Measurements from ENCODE around the gene MMP1. TPM values are rescaled to one million over a fixed set of nuclear protein-coding genes. Genes with fewer than 3 reads are reported as not detected.

The MMP1 gene
- total RNA-seq, 2 experiments from 2014 or later = not detected

DNA sequence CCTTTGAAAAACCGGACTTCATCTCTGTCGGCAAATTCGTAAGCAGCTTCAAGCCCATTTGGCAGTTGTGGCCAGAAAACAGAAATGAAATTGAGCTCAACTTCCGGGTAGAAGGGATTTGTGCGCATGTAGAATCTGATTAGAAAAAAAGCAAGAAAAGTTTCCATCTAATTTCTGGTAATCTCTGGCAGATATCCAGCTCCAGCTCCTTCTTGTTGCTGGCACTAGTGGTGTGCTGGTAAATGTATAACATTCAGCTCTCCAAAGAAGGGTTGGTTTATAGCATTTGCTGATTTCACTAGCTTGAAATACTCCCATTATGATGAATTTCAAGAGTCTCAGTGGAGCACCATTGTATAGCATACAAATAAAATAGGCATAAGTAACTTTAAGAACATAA lies 5.4 kb downstream of the MMP1 start:
- H3K36me3 ChIP-seq (ENCODE audit: insufficient read depth, low read length) = no peaks in the 10 kb centered on the region
- CTCF ChIA-PET = no interaction called here
- POLR2A ChIA-PET = no interaction called here
- no peaks in the 10 kb centered on the region for H3K4me1 ChIP-seq (ENCODE audit: insufficient read depth, low read length)
- no peak for DNase-seq
- no peaks in the 10 kb centered on the region for H3K9me3 ChIP-seq (ENCODE audit: control insufficient read depth in 1 of 2, insufficient read depth in 1 of 2, low read length in 2 of 2)
- no peak overlapping the region for H3K4me3 ChIP-seq (ENCODE audit: low read length)
- Mint-ChIP-seq H3K27me3 (peaks cover 6% of the 10 kb centered on the region), H3K4me3 (no peak overlapping the region), H3K27ac (no peak overlapping the region), H3K36me3 (ENCODE audit: low read depth) (no peaks in the 10 kb centered on the region), H3K4me1 (ENCODE audit: low read depth) (no peaks in the 10 kb centered on the region), H3K9me3 (no peaks in the 10 kb centered on the region)
- peaks cover 0 to 6% of the 10 kb centered on the region in 2 experiments for H3K27me3 ChIP-seq (ENCODE audit: control insufficient read depth in 1 of 2, insufficient read depth in 2 of 2, low read length in 2 of 2)
- no peak overlapping the region for H3K27ac ChIP-seq (ENCODE audit: low read depth in 1 of 2, low read length in 2 of 2)
- intact Hi-C loops (cut with DNase I, micrococcal nuclease) = no loop called here
- ATAC-seq (ENCODE audit: poor library complexity) = no peak
- no peak for TF ChIP-seq CTCF (IDR thresholded peaks at IDR 0.05)

- Histone ChIP-seq H3K4me1 (ENCODE audit: insufficient read depth, low read length) (no peaks in the 10 kb centered on the region), H3K27ac (ENCODE audit: low read depth in 1 of 2, low read length in 2 of 2) (no peak overlapping the region), H3K4me3 (ENCODE audit: low read length) (no peak overlapping the region), H3K27me3 (ENCODE audit: control insufficient read depth in 1 of 2, insufficient read depth in 2 of 2, low read length in 2 of 2) (peaks cover 0 to 6% of the 10 kb centered on the region in 2 experiments), H3K9me3 (ENCODE audit: control insufficient read depth in 1 of 2, insufficient read depth in 1 of 2, low read length in 2 of 2) (no peaks in the 10 kb centered on the region), H3K36me3 (ENCODE audit: insufficient read depth, low read length) (no peaks in the 10 kb centered on the region)
- Mint-ChIP-seq H3K27me3 (peaks cover 10% of the 10 kb centered on the region), H3K36me3 (ENCODE audit: low read depth) (no peaks in the 10 kb centered on the region), H3K27ac (no peak overlapping the region), H3K4me1 (ENCODE audit: low read depth) (no peaks in the 10 kb centered on the region), H3K4me3 (no peak overlapping the region), H3K9me3 (no peaks in the 10 kb centered on the region)
- TF ChIP-seq CTCF (IDR thresholded peaks at IDR 0.05) = no peak
- ATAC-seq (ENCODE audit: poor library complexity) (no peak), DNase-seq (no peak)
- intact Hi-C loops (cut with DNase I, micrococcal nuclease) = no loop called here
- ChIA-PET POLR2A (no interaction called here), CTCF (no interaction called here)
Measured at GRCh38 chr11:102791271-102792036, 6.5 kb downstream of the MMP1 start.

DNA sequence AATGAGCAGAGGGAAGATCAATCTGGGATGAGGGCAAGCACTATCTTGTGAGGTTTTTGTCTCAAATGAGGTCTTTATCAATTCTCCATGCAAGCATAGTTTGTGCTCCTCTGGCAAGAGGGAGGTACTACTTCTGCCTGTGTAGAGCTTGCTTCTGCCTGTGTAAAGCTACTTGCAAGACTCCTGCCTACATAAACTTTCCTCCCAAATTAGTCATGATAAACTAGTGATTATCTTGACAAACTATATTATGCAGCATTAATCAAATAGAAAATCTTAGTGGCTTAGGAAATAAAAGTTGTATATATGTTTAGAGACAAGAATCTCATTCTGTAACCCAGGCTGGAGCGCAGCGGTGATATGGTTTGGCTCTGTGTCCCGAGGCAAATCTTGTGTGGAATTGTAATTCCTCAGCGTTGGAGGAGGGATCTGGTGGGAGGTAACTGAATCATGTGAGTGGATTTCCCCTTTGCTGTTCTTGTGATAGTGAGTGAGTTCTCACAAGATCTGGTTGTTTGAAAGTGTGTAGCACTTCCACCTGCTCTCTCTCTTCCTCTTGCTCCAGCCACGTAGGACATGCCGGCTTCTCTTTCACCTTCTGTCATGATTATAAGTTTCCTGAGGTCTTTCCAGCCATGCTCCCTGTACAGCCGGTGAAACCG lies 9.5 kb downstream of the MMP1 start:
- DNase-seq (no peak), ATAC-seq (ENCODE audit: poor library complexity) (no peak)
- Mint-ChIP-seq H3K36me3 (ENCODE audit: low read depth) (no peaks in the 10 kb centered on the region), H3K27me3 (peaks cover 10% of the 10 kb centered on the region), H3K4me1 (ENCODE audit: low read depth) (no peaks in the 10 kb centered on the region), H3K27ac (no peak overlapping the region), H3K9me3 (no peaks in the 10 kb centered on the region), H3K4me3 (no peak overlapping the region)
- Histone ChIP-seq H3K27ac (ENCODE audit: low read depth in 1 of 2, low read length in 2 of 2) (no peak overlapping the region), H3K36me3 (ENCODE audit: insufficient read depth, low read length) (no peaks in the 10 kb centered on the region), H3K27me3 (ENCODE audit: control insufficient read depth in 1 of 2, insufficient read depth in 2 of 2, low read length in 2 of 2) (peaks cover 0 to 6% of the 10 kb centered on the region in 2 experiments), H3K9me3 (ENCODE audit: control insufficient read depth in 1 of 2, insufficient read depth in 1 of 2, low read length in 2 of 2) (no peaks in the 10 kb centered on the region), H3K4me1 (ENCODE audit: insufficient read depth, low read length) (no peaks in the 10 kb centered on the region), H3K4me3 (ENCODE audit: low read length) (no peak overlapping the region)
- no peak for TF ChIP-seq CTCF (IDR thresholded peaks at IDR 0.05)
- POLR2A ChIA-PET = no interaction called here
- intact Hi-C loops (cut with DNase I, micrococcal nuclease) = no loop called here
- CTCF ChIA-PET = no interaction called here
